ENCODE results near the gene TP53BP1.

The TP53BP1 gene

GRCh38 chr15:43439268-43439667, 53.7 kb downstream of the TP53BP1 start:
- Histone ChIP-seq H3K4me1 (ENCODE audit: control insufficient read depth in 1 of 2, insufficient read depth in 2 of 2, low read length in 2 of 2) (peaks cover 0 to 5% of the 10 kb centered on the region in 2 donors), H3K9me3 (ENCODE audit: control insufficient read depth in 1 of 2, low read length in 2 of 2) (no peaks in the 10 kb centered on the region), H3K36me3 (ENCODE audit: control insufficient read depth in 1 of 2, insufficient read depth in 2 of 2, low read length in 2 of 2) (peaks cover 12 to 38% of the 10 kb centered on the region in 2 donors), H3K27ac (ENCODE audit: low read length) (no peak overlapping the region), H3K4me3 (ENCODE audit: low read depth in 1 of 2, low read length in 2 of 2) (no peak overlapping the region), H3K27me3 (ENCODE audit: low read depth, low read length) (no peaks in the 10 kb centered on the region)

DNA sequence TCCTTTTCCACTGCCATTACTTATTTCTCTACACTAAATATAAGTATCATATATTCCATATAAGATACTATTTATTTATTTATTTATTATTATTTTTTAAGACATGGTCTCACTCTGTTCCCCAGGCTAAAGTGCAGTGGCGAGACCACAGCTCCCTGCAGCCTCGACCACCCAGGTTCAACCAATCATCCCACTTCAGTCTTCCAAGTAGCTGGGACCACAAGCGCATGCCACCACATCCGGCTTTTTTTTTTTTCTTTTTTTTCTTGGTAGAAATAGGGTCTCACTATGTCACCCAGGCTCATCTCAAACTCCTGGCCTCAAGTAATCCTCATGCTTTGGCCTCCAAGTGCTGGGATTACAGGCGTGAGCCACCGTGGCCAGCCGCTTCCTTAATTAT, 56.6 kb downstream of the TP53BP1 start:
- H3K9me3 ChIP-seq (ENCODE audit: control insufficient read depth in 1 of 2, low read length in 2 of 2) = no peaks in the 10 kb centered on the region
- H3K4me3 ChIP-seq (ENCODE audit: low read depth in 1 of 2, low read length in 2 of 2) = no peak overlapping the region
- peaks cover 0 to 5% of the 10 kb centered on the region in 2 donors for H3K4me1 ChIP-seq (ENCODE audit: control insufficient read depth in 1 of 2, insufficient read depth in 2 of 2, low read length in 2 of 2)
- peaks cover 27 to 53% of the 10 kb centered on the region in 2 donors for H3K36me3 ChIP-seq (ENCODE audit: control insufficient read depth in 1 of 2, insufficient read depth in 2 of 2, low read length in 2 of 2)
- no peaks in the 10 kb centered on the region for H3K27me3 ChIP-seq (ENCODE audit: low read depth, low read length)
- H3K27ac ChIP-seq (ENCODE audit: low read length) = no peak overlapping the region

DNA sequence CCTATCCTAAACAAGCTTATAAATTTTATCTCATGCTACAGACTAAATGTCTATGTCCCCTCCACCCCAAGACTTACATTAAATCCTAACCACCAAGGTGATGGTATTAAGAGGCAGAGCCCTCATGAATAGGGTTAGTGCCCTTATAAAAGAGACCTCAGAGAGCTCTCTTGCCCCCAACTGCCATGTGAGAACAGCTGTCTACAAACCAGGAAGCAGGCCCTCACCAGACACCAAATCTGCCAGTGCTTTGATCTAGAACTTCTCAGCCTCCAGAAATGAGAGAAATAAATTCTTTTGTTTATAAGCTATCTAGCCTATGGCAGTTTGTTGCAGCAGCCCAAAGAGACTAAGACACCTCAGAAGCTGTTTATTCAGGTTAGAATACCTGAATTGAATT, 58.5 kb downstream of the TP53BP1 start:
- Histone ChIP-seq H3K9me3 (ENCODE audit: control insufficient read depth in 1 of 2, low read length in 2 of 2) (no peaks in the 10 kb centered on the region), H3K4me3 (ENCODE audit: low read depth in 1 of 2, low read length in 2 of 2) (no peak overlapping the region), H3K27me3 (ENCODE audit: low read depth, low read length) (no peaks in the 10 kb centered on the region), H3K27ac (ENCODE audit: low read length) (no peak overlapping the region), H3K4me1 (ENCODE audit: control insufficient read depth in 1 of 2, insufficient read depth in 2 of 2, low read length in 2 of 2) (no peaks in the 10 kb centered on the region), H3K36me3 (ENCODE audit: control insufficient read depth in 1 of 2, insufficient read depth in 2 of 2, low read length in 2 of 2) (peaks cover 29 to 58% of the 10 kb centered on the region in 2 donors)

- no peak overlapping the region for H3K27ac ChIP-seq (ENCODE audit: low read length)
- H3K9me3 ChIP-seq (ENCODE audit: control insufficient read depth in 1 of 2, low read length in 2 of 2) = no peaks in the 10 kb centered on the region
- no peak overlapping the region for H3K4me3 ChIP-seq (ENCODE audit: low read depth in 1 of 2, low read length in 2 of 2)
- no peaks in the 10 kb centered on the region for H3K4me1 ChIP-seq (ENCODE audit: control insufficient read depth in 1 of 2, insufficient read depth in 2 of 2, low read length in 2 of 2)
- no peaks in the 10 kb centered on the region for H3K27me3 ChIP-seq (ENCODE audit: low read depth, low read length)
- H3K36me3 ChIP-seq (ENCODE audit: control insufficient read depth in 1 of 2, insufficient read depth in 2 of 2, low read length in 2 of 2) = peaks cover 29 to 52% of the 10 kb centered on the region in 2 donors
Observed at GRCh38 chr15:43433661-43434303, 59.2 kb downstream of the TP53BP1 start.

DNA sequence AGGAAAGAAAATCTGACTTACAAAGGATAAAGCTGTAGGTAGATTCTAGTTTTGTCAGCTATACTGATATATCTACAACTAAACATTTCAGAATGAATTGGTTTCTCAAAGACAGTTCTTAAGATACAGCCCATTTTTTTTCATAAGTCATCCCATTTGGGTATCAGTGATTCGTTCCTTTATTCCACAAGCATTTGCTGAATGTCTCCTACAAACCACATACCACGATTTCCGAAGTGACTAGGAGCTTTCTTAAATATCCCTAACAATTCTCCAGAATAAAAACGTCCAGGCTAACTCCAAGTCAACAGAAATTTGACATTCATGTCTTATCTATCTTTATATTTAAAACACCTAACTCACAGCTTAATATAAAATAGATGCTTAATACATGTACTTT, 59.8 kb downstream of the TP53BP1 start:
- no peaks in the 10 kb centered on the region for H3K4me1 ChIP-seq (ENCODE audit: control insufficient read depth in 1 of 2, insufficient read depth in 2 of 2, low read length in 2 of 2)
- no peak overlapping the region for H3K27ac ChIP-seq (ENCODE audit: low read length)
- no peaks in the 10 kb centered on the region for H3K9me3 ChIP-seq (ENCODE audit: control insufficient read depth in 1 of 2, low read length in 2 of 2)
- no peaks in the 10 kb centered on the region for H3K27me3 ChIP-seq (ENCODE audit: low read depth, low read length)
- peaks cover 25 to 49% of the 10 kb centered on the region in 2 donors for H3K36me3 ChIP-seq (ENCODE audit: control insufficient read depth in 1 of 2, insufficient read depth in 2 of 2, low read length in 2 of 2)
- no peak overlapping the region for H3K4me3 ChIP-seq (ENCODE audit: low read depth in 1 of 2, low read length in 2 of 2)

- no peaks in the 10 kb centered on the region for H3K4me1 ChIP-seq (ENCODE audit: control insufficient read depth in 1 of 2, insufficient read depth in 2 of 2, low read length in 2 of 2)
- H3K27me3 ChIP-seq (ENCODE audit: low read depth, low read length) = no peaks in the 10 kb centered on the region
- H3K9me3 ChIP-seq (ENCODE audit: control insufficient read depth in 1 of 2, low read length in 2 of 2) = no peaks in the 10 kb centered on the region
- no peak overlapping the region for H3K27ac ChIP-seq (ENCODE audit: low read length)
- no peak overlapping the region for H3K4me3 ChIP-seq (ENCODE audit: low read depth in 1 of 2, low read length in 2 of 2)
- H3K36me3 ChIP-seq (ENCODE audit: control insufficient read depth in 1 of 2, insufficient read depth in 2 of 2, low read length in 2 of 2) = peaks cover 32 to 57% of the 10 kb centered on the region in 2 donors
Observed at GRCh38 chr15:43429687-43430086, 63.3 kb downstream of the TP53BP1 start.

GRCh38 chr15:43423793-43424192, 69.2 kb downstream of the TP53BP1 start:
- H3K27ac ChIP-seq (ENCODE audit: low read length) = no peak overlapping the region
- H3K36me3 ChIP-seq (ENCODE audit: control insufficient read depth in 1 of 2, insufficient read depth in 2 of 2, low read length in 2 of 2) = peaks cover 43 to 69% of the 10 kb centered on the region in 2 donors
- H3K4me1 ChIP-seq (ENCODE audit: control insufficient read depth in 1 of 2, insufficient read depth in 2 of 2, low read length in 2 of 2) = no peaks in the 10 kb centered on the region
- H3K27me3 ChIP-seq (ENCODE audit: low read depth, low read length) = no peaks in the 10 kb centered on the region
- H3K9me3 ChIP-seq (ENCODE audit: control insufficient read depth in 1 of 2, low read length in 2 of 2) = no peaks in the 10 kb centered on the region
- no peak overlapping the region for H3K4me3 ChIP-seq (ENCODE audit: low read depth in 1 of 2, low read length in 2 of 2)

DNA sequence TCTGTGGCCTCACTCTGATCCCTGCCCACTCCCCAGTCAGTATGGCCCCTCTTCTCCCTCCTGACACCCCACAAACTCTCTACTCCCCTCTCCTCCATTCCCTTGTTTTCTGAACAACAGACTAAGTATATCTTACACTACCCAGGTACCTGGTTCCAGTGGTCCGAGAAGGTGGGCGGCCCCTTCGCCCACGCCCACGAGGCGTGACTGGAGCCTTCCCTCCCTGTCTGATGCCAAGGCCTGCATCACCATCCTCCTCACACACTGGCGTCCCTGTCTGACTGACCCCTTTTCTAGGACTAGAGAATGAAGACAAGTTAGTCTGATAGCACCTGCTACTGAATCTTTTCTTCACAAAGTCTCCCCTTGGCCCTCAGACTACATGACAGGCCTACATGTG, 72.1 kb downstream of the TP53BP1 start:
- H3K27ac ChIP-seq (ENCODE audit: low read length) = no peak overlapping the region
- no peaks in the 10 kb centered on the region for H3K27me3 ChIP-seq (ENCODE audit: low read depth, low read length)
- peaks cover 41 to 70% of the 10 kb centered on the region in 2 donors for H3K36me3 ChIP-seq (ENCODE audit: control insufficient read depth in 1 of 2, insufficient read depth in 2 of 2, low read length in 2 of 2)
- H3K4me3 ChIP-seq (ENCODE audit: low read depth in 1 of 2, low read length in 2 of 2) = no peak overlapping the region
- no peaks in the 10 kb centered on the region for H3K4me1 ChIP-seq (ENCODE audit: control insufficient read depth in 1 of 2, insufficient read depth in 2 of 2, low read length in 2 of 2)
- no peaks in the 10 kb centered on the region for H3K9me3 ChIP-seq (ENCODE audit: control insufficient read depth in 1 of 2, low read length in 2 of 2)

DNA sequence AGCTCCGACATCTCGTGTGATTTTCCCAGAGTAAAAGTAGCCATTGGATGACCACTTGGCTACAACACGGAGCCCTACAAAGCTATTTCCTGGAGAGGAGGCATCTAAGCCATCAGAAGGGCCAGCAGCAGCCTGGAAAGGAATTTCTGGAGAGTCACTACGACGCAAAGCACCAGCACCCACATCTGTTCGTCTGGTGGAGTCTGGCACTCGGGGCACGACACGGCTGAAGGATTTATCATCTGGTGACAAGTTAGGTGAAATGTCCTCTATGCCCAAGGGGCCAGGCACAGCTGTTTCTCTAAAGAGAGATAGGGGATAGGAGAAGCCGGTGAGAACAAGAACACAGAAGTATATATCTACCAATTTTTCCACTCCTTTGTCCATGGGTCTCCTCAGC, 72.5 kb downstream of the TP53BP1 start:
- Histone ChIP-seq H3K4me3 (ENCODE audit: low read depth in 1 of 2, low read length in 2 of 2) (no peak overlapping the region), H3K36me3 (ENCODE audit: control insufficient read depth in 1 of 2, insufficient read depth in 2 of 2, low read length in 2 of 2) (peaks cover 45 to 73% of the 10 kb centered on the region in 2 donors), H3K9me3 (ENCODE audit: control insufficient read depth in 1 of 2, low read length in 2 of 2) (no peaks in the 10 kb centered on the region), H3K4me1 (ENCODE audit: control insufficient read depth in 1 of 2, insufficient read depth in 2 of 2, low read length in 2 of 2) (no peaks in the 10 kb centered on the region), H3K27me3 (ENCODE audit: low read depth, low read length) (no peaks in the 10 kb centered on the region), H3K27ac (ENCODE audit: low read length) (no peak overlapping the region)

DNA sequence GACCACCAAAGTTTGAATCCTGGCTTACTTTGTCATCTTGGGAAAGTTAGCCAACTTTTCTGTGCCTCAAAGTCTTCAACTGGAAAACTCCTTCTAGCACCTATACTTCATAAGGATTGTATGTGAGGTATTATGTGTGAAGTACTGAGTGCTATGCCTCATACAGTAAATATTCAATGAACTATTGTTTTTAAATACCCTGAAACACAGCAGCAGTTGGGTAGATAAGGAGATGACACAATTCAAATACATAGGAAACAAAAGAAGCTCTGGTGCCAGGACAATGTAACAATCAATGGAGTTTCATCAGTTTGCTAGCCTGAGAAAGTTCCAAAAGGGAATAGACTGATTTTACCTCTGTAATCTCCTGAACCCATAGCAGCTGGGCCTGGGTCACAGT, 78.8 kb downstream of the TP53BP1 start:
- H3K4me1 ChIP-seq (ENCODE audit: control insufficient read depth in 1 of 2, insufficient read depth in 2 of 2, low read length in 2 of 2) = no peaks in the 10 kb centered on the region
- no peak overlapping the region for H3K27ac ChIP-seq (ENCODE audit: low read length)
- no peaks in the 10 kb centered on the region for H3K27me3 ChIP-seq (ENCODE audit: low read depth, low read length)
- no peak overlapping the region for H3K4me3 ChIP-seq (ENCODE audit: low read depth in 1 of 2, low read length in 2 of 2)
- H3K36me3 ChIP-seq (ENCODE audit: control insufficient read depth in 1 of 2, insufficient read depth in 2 of 2, low read length in 2 of 2) = peaks cover 55 to 63% of the 10 kb centered on the region in 2 donors
- no peaks in the 10 kb centered on the region for H3K9me3 ChIP-seq (ENCODE audit: control insufficient read depth in 1 of 2, low read length in 2 of 2)

- no peak overlapping the region for H3K4me3 ChIP-seq (ENCODE audit: low read depth in 1 of 2, low read length in 2 of 2)
- peaks cover 0 to 3% of the 10 kb centered on the region in 2 donors for H3K4me1 ChIP-seq (ENCODE audit: control insufficient read depth in 1 of 2, insufficient read depth in 2 of 2, low read length in 2 of 2)
- no peaks in the 10 kb centered on the region for H3K9me3 ChIP-seq (ENCODE audit: control insufficient read depth in 1 of 2, low read length in 2 of 2)
- peaks cover 72 to 76% of the 10 kb centered on the region in 2 donors for H3K36me3 ChIP-seq (ENCODE audit: control insufficient read depth in 1 of 2, insufficient read depth in 2 of 2, low read length in 2 of 2)
- no peaks in the 10 kb centered on the region for H3K27me3 ChIP-seq (ENCODE audit: low read depth, low read length)
- H3K27ac ChIP-seq (ENCODE audit: low read length) = no peak overlapping the region
Observed at GRCh38 chr15:43412096-43412495, 80.9 kb downstream of the TP53BP1 start.

Measured in muscle layer of duodenum (tissue), 2 donors.